ENCODE measurements around the gene CRYBG1. TPM values are rescaled to one million over a fixed set of nuclear protein-coding genes. Genes with fewer than 3 reads are reported as not detected.
A peak's percentile ranks its signal among the peaks of the same experiment; 100 is the strongest.
"Not testable (repeated sequence)": the region's sequence is repeated elsewhere in the genome, so short reads cannot be mapped to it uniquely, and the experiment has no call there.

The CRYBG1 gene
- total RNA-seq, 1 experiment from 2014 or later = 10.7 TPM

GRCh38 chr6:106558364-106558763 lies 197.8 kb downstream of the CRYBG1 start:
- CTCF ChIA-PET = no interaction called here
- no peak for ATAC-seq
- no peak overlapping the region for H3K9ac ChIP-seq (ENCODE audit: low read length)
- TF ChIP-seq ZNF274 (IDR thresholded peaks at IDR 0.05; ENCODE audit: low read depth, low read length) = no peak
- no peak for TF ChIP-seq ATF3 (IDR thresholded peaks at IDR 0.05)
- no peak for TF ChIP-seq CTCF (IDR thresholded peaks at IDR 0.05 in 2 of 3, conservative IDR thresholded peaks at IDR 0.05 in 1 of 3; ENCODE audit: borderline replicate concordance in 1 of 3, insufficient read depth in 1 of 3, low read depth in 2 of 3, low read length in 2 of 3)
- TF ChIP-seq EZH2phosphoT487 (IDR thresholded peaks at IDR 0.05; ENCODE audit: borderline replicate concordance) = no peak
- TF ChIP-seq TCF7L2 (IDR thresholded peaks at IDR 0.05; ENCODE audit: borderline replicate concordance, extremely low read depth, insufficient read depth, insufficient read length) = no peak
- TF ChIP-seq REST (IDR thresholded peaks at IDR 0.05; ENCODE audit: low read depth) = no peak
- no peak for TF ChIP-seq ZFX (IDR thresholded peaks at IDR 0.05)
- TF ChIP-seq SP1 (IDR thresholded peaks at IDR 0.05; ENCODE audit: low read depth) = no peak
- TF ChIP-seq ELF1 (IDR thresholded peaks at IDR 0.05; ENCODE audit: borderline replicate concordance, low read depth) = no peak
- no peak for TF ChIP-seq JUND (IDR thresholded peaks at IDR 0.05)
- no peak for TF ChIP-seq RAD21 (IDR thresholded peaks at IDR 0.05; ENCODE audit: low read depth)
- intact Hi-C loops (cut with micrococcal nuclease) = no loop called here
- no peak overlapping the region for H3K4me2 ChIP-seq (ENCODE audit: low read length)
- H3K4me1 ChIP-seq (ENCODE audit: control insufficient read depth in 1 of 2, insufficient read depth in 2 of 2, low read length in 2 of 2) = peaks cover 36 to 43% of the 10 kb centered on the region in 2 experiments
- peaks cover 0 to 6% of the 10 kb centered on the region in 2 experiments; a peak in 1 of 4 replicates for H3K36me3 ChIP-seq (ENCODE audit: control insufficient read depth in 1 of 2, insufficient read depth in 2 of 2, low read length in 2 of 2)
- H3K9me3 ChIP-seq (ENCODE audit: control insufficient read depth in 1 of 2, insufficient read depth in 1 of 2, low read depth in 1 of 2, low read length in 2 of 2) = no peaks in the 10 kb centered on the region
- RAD21 ChIA-PET (ENCODE audit: low non-redundant PET in 1 of 2, low total read pairs in 2 of 2, uncharacterized antibody in 2 of 2, unreplicated experiment in 2 of 2) = no interaction called here
- H4K20me1 ChIP-seq (ENCODE audit: insufficient read depth) = no peaks in the 10 kb centered on the region
- H3K79me2 ChIP-seq (ENCODE audit: insufficient read depth, low read length) = no peaks in the 10 kb centered on the region
- POLR2A ChIA-PET = no interaction called here
- H3K4me3 ChIP-seq (replicated peaks in 1 of 2; ENCODE audit: low read depth in 1 of 2, low read length in 2 of 2) = no peak overlapping the region
- no peak overlapping the region for H3K27ac ChIP-seq (ENCODE audit: low read depth, low read length)
- no TSS peak for BruUV-seq (replicated peaks)
- H3K9me2 ChIP-seq (ENCODE audit: insufficient read depth) = no peaks in the 10 kb centered on the region
- H2AFZ ChIP-seq (ENCODE audit: low read depth, low read length, poor library complexity, severe bottlenecking) = no peak overlapping the region
- no peak for DNase-seq (ENCODE audit: low read depth, low spot score)
- H3K27me3 ChIP-seq (ENCODE audit: insufficient read depth, low read length) = no peaks in the 10 kb centered on the region

- H3K9me2 ChIP-seq (ENCODE audit: insufficient read depth); H3K27me3 ChIP-seq (ENCODE audit: insufficient read depth, low read length); CTCF ChIA-PET; H2AFZ ChIP-seq (ENCODE audit: low read depth, low read length, poor library complexity, severe bottlenecking); H3K36me3 ChIP-seq (ENCODE audit: control insufficient read depth in 1 of 2, insufficient read depth in 2 of 2, low read length in 2 of 2); H3K27ac ChIP-seq (ENCODE audit: low read depth, low read length); BruUV-seq (replicated peaks); H3K79me2 ChIP-seq (ENCODE audit: insufficient read depth, low read length); H3K9me3 ChIP-seq (ENCODE audit: control insufficient read depth in 1 of 2, insufficient read depth in 1 of 2, low read depth in 1 of 2, low read length in 2 of 2); RAD21 ChIA-PET (ENCODE audit: low non-redundant PET in 1 of 2, low total read pairs in 2 of 2, uncharacterized antibody in 2 of 2, unreplicated experiment in 2 of 2); intact Hi-C loops (cut with micrococcal nuclease); H3K4me3 ChIP-seq (replicated peaks in 1 of 2; ENCODE audit: low read depth in 1 of 2, low read length in 2 of 2); H3K9ac ChIP-seq (ENCODE audit: low read length); POLR2A ChIA-PET; DNase-seq (ENCODE audit: low read depth, low spot score); H4K20me1 ChIP-seq (ENCODE audit: insufficient read depth): not testable (repeated sequence)
- ATAC-seq = peak; percentile 24; the same call in 1 of the 2 replicates
- H3K4me2 ChIP-seq (ENCODE audit: low read length) = peak overlapping the region; percentile 33; the same call in 1 of the 2 replicates
- peaks cover 35 to 36% of the 10 kb centered on the region in 2 experiments for H3K4me1 ChIP-seq (ENCODE audit: control insufficient read depth in 1 of 2, insufficient read depth in 2 of 2, low read length in 2 of 2)
Measured at GRCh38 chr6:106559659-106560058, 199.1 kb downstream of the CRYBG1 start.

Data from HCT116 (cell line).